GM12892 (cell line): Measurements from ENCODE around the gene SNRNP27.

Experiments
- POLR2A ChIP-seq: IDR thresholded peaks from 2 replicates; pipeline ENCODE4 v1.6.1; 2011; ENCODE audit warnings: low read depth, low read length, control low read depth
- POLR2AphosphoS5 ChIP-seq: IDR thresholded peaks from 2 replicates; pipeline ENCODE4 v1.6.1; 2011; ENCODE audit warnings: low read depth, low read length, control low read depth
- TAF1 ChIP-seq: IDR thresholded peaks from 2 replicates; pipeline ENCODE4 v1.6.1; 2011; ENCODE audit warnings: low read depth, mild to moderate bottlenecking, control low read depth, low read length, borderline replicate concordance

DNA sequence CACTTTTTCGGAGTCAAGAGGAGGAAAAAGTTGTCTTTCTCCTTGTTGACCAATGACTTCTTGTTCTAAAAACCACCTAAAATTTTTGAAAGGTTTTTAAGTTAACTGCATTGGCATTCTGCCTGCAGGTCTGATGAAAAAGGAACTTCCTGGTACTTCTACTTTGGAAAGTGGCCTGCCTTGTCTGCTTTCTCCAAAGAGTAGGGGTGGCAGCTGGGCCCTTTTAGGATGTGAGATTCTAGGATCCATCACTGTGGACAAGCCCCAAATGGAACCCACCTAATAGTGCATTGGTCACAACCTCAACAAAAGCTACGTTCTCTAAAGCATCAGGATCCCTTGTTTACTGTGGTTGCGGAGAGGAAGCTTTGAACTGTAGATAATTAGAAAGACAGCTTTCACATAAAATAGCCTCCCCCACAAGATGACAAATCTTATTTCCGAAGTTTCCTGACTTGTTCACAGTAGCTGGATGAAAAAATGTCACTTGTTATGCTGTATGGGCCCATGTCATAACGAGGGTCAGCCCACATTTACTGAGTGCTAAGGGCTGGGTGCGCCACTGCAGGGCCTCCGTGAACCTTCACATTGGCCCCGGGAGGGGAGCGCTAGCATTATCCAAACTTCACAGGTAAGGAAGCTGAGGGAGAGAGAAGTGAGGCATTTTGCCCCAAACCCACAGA is 50.2 kb downstream of the SNRNP27 start:
- TF ChIP-seq POLR2A (no peak), TAF1 (no peak), POLR2AphosphoS5 (no peak)
